ENCODE results near the gene CDC42SE2. TPM values are rescaled to one million over a fixed set of nuclear protein-coding genes. Genes with fewer than 3 reads are reported as not detected.
"Not testable (repeated sequence)": the region's sequence is repeated elsewhere in the genome, so short reads cannot be mapped to it uniquely, and the experiment has no call there.

Gene CDC42SE2
- total and polyA plus RNA-seq, 2 donors: 18.6 to 45.5 TPM

- no peak overlapping the region for H3K4me3 ChIP-seq (ENCODE audit: low read depth, low read length)
- 90% methylated on average over 3 of the region's 3 CpGs for WGBS
- H3K36me3 ChIP-seq (ENCODE audit: insufficient read depth): no peaks in the 10 kb centered on the region
- H3K4me1 ChIP-seq (ENCODE audit: insufficient read depth): no peaks in the 10 kb centered on the region
- DNase-seq (ENCODE audit: extremely low spot score): no peak
- no peak overlapping the region for H3K27ac ChIP-seq (ENCODE audit: low read depth)
These were observed 64.9 kb downstream of the CDC42SE2 start for GRCh38 chr5:131328536-131329285.

GRCh38 chr5:131329286-131329560, 65.4 kb downstream of the CDC42SE2 start:
- H3K4me3 ChIP-seq (ENCODE audit: low read depth, low read length): no peak overlapping the region
- no peaks in the 10 kb centered on the region for H3K36me3 ChIP-seq (ENCODE audit: insufficient read depth)
- H3K27ac ChIP-seq (ENCODE audit: low read depth): no peak overlapping the region
- no peaks in the 10 kb centered on the region for H3K4me1 ChIP-seq (ENCODE audit: insufficient read depth)
- no peak for DNase-seq (ENCODE audit: extremely low spot score)
- WGBS: 89% methylated on average over 2 of the region's 2 CpGs

GRCh38 chr5:131330031-131330430, 66.2 kb downstream of the CDC42SE2 start:
- WGBS: 88% methylated on average over 5 of the region's 5 CpGs
- Histone ChIP-seq H3K4me1 (ENCODE audit: insufficient read depth) (no peaks in the 10 kb centered on the region), H3K36me3 (ENCODE audit: insufficient read depth) (no peaks in the 10 kb centered on the region), H3K4me3 (ENCODE audit: low read depth, low read length) (no peak overlapping the region), H3K27ac (ENCODE audit: low read depth) (no peak overlapping the region)
- DNase-seq (ENCODE audit: extremely low spot score): no peak

- not testable (repeated sequence) for H3K36me3 ChIP-seq (ENCODE audit: insufficient read depth); H3K27ac ChIP-seq (ENCODE audit: low read depth); H3K4me3 ChIP-seq (ENCODE audit: low read depth, low read length); H3K4me1 ChIP-seq (ENCODE audit: insufficient read depth); DNase-seq (ENCODE audit: extremely low spot score)
- WGBS: 97% methylated on average over 4 of the region's 4 CpGs
These were observed 71.9 kb downstream of the CDC42SE2 start for GRCh38 chr5:131335756-131336155.

GRCh38 chr5:131336801-131337200, 72.9 kb downstream of the CDC42SE2 start:
- not testable (repeated sequence) for H3K4me3 ChIP-seq (ENCODE audit: low read depth, low read length); H3K4me1 ChIP-seq (ENCODE audit: insufficient read depth); H3K36me3 ChIP-seq (ENCODE audit: insufficient read depth); H3K27ac ChIP-seq (ENCODE audit: low read depth); DNase-seq (ENCODE audit: extremely low spot score)
- 88% methylated on average over 12 of the region's 12 CpGs for WGBS

GRCh38 chr5:131337240-131338050, 73.6 kb downstream of the CDC42SE2 start:
- not testable (repeated sequence) for H3K4me1 ChIP-seq (ENCODE audit: insufficient read depth); H3K4me3 ChIP-seq (ENCODE audit: low read depth, low read length); DNase-seq (ENCODE audit: extremely low spot score); H3K27ac ChIP-seq (ENCODE audit: low read depth); H3K36me3 ChIP-seq (ENCODE audit: insufficient read depth)
- WGBS: 96% methylated on average over 27 of the region's 27 CpGs

GRCh38 chr5:131338051-131338453, 74.2 kb downstream of the CDC42SE2 start:
- 96% methylated on average over 4 of the region's 4 CpGs for WGBS
- H3K36me3 ChIP-seq (ENCODE audit: insufficient read depth): peaks cover 4% of the 10 kb centered on the region
- H3K4me1 ChIP-seq (ENCODE audit: insufficient read depth): no peaks in the 10 kb centered on the region
- no peak overlapping the region for H3K4me3 ChIP-seq (ENCODE audit: low read depth, low read length)
- no peak overlapping the region for H3K27ac ChIP-seq (ENCODE audit: low read depth)
- DNase-seq (ENCODE audit: extremely low spot score): no peak

- WGBS: 95% methylated on average over 9 of the region's 9 CpGs
- not testable (repeated sequence) for H3K36me3 ChIP-seq (ENCODE audit: insufficient read depth); DNase-seq (ENCODE audit: extremely low spot score); H3K4me1 ChIP-seq (ENCODE audit: insufficient read depth); H3K27ac ChIP-seq (ENCODE audit: low read depth); H3K4me3 ChIP-seq (ENCODE audit: low read depth, low read length)
These were observed 80.4 kb downstream of the CDC42SE2 start for GRCh38 chr5:131344288-131344687.

GRCh38 chr5:131346204-131346603, 82.4 kb downstream of the CDC42SE2 start:
- not testable (repeated sequence) for H3K4me1 ChIP-seq (ENCODE audit: insufficient read depth); H3K4me3 ChIP-seq (ENCODE audit: low read depth, low read length); H3K36me3 ChIP-seq (ENCODE audit: insufficient read depth); DNase-seq (ENCODE audit: extremely low spot score); H3K27ac ChIP-seq (ENCODE audit: low read depth)
- WGBS: over 99% methylated on average over 3 of the region's 3 CpGs

- WGBS: 94% methylated on average over 3 of the region's 3 CpGs
- H3K4me3 ChIP-seq (ENCODE audit: low read depth, low read length): no peak overlapping the region
These were observed 90.1 kb downstream of the CDC42SE2 start for GRCh38 chr5:131353991-131354390.

GRCh38 chr5:131355971-131356528, 92.2 kb downstream of the CDC42SE2 start:
- 33% methylated on average over 1 of the region's 1 CpG for WGBS
- Histone ChIP-seq H3K27ac (ENCODE audit: low read depth) (no peak overlapping the region), H3K36me3 (ENCODE audit: insufficient read depth) (peaks cover 4% of the 10 kb centered on the region), H3K4me3 (ENCODE audit: low read depth, low read length) (no peak overlapping the region), H3K4me1 (ENCODE audit: insufficient read depth) (no peaks in the 10 kb centered on the region)
- no peak for DNase-seq (ENCODE audit: extremely low spot score)

More at GRCh38 chr5:131353991-131354390, 90.1 kb downstream of the CDC42SE2 start:
- H3K4me1 ChIP-seq (ENCODE audit: insufficient read depth): no peaks in the 10 kb centered on the region
- H3K27ac ChIP-seq (ENCODE audit: low read depth): no peak overlapping the region
- peaks cover 1% of the 10 kb centered on the region for H3K36me3 ChIP-seq (ENCODE audit: insufficient read depth)
- DNase-seq (ENCODE audit: extremely low spot score): no peak

- H3K27ac ChIP-seq (ENCODE audit: low read depth): no peak overlapping the region
- peaks cover 4% of the 10 kb centered on the region for H3K36me3 ChIP-seq (ENCODE audit: insufficient read depth)
- 84% methylated on average over 1 of the region's 1 CpG for WGBS
- no peak for DNase-seq (ENCODE audit: extremely low spot score)
- H3K4me3 ChIP-seq (ENCODE audit: low read depth, low read length): no peak overlapping the region
- no peaks in the 10 kb centered on the region for H3K4me1 ChIP-seq (ENCODE audit: insufficient read depth)
These were observed 92.8 kb downstream of the CDC42SE2 start for GRCh38 chr5:131356619-131357018.

GRCh38 chr5:131357739-131358561, 94.1 kb downstream of the CDC42SE2 start:
- no peaks in the 10 kb centered on the region for H3K4me1 ChIP-seq (ENCODE audit: insufficient read depth)
- WGBS: 79% methylated on average over 5 of the region's 5 CpGs
- H3K36me3 ChIP-seq (ENCODE audit: insufficient read depth): peaks cover 3% of the 10 kb centered on the region
- DNase-seq (ENCODE audit: extremely low spot score): no peak
- no peak overlapping the region for H3K27ac ChIP-seq (ENCODE audit: low read depth)
- no peak overlapping the region for H3K4me3 ChIP-seq (ENCODE audit: low read depth, low read length)

Measured in urinary bladder (tissue), 4 donors.